ENCODE results near the gene ZNF536.

DNA sequence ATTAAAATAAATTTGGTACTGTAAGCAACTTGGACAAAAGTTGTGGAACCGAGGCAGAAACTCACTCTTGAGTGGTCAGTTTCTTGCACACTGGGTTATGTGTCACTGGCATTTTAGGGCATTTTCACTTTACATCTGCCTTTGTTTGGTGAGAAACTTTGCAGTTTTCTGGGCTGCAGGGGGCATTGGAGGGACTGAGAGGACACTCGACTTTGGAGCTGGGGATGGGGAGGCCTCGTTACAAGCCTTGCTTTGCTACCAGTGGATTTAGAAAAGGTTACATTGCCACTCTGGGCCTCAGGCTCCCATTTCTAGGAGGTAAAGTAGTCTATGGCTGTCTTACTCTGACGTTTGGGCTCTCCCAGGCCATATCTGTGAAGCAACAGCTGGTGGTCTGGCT, 41.9 kb upstream of the ZNF536 start:
- TF ChIP-seq, protein P1, sequence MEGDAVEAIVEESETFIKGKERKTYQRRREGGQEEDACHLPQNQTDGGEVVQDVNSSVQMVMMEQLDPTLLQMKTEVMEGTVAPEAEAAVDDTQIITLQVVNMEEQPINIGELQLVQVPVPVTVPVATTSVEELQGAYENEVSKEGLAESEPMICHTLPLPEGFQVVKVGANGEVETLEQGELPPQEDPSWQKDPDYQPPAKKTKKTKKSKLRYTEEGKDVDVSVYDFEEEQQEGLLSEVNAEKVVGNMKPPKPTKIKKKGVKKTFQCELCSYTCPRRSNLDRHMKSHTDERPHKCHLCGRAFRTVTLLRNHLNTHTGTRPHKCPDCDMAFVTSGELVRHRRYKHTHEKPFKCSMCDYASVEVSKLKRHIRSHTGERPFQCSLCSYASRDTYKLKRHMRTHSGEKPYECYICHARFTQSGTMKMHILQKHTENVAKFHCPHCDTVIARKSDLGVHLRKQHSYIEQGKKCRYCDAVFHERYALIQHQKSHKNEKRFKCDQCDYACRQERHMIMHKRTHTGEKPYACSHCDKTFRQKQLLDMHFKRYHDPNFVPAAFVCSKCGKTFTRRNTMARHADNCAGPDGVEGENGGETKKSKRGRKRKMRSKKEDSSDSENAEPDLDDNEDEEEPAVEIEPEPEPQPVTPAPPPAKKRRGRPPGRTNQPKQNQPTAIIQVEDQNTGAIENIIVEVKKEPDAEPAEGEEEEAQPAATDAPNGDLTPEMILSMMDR (IDR thresholded peaks at IDR 0.05): no peak
- TF ChIP-seq EP300 (IDR thresholded peaks at IDR 0.05) (no peak), POLR2A (IDR thresholded peaks at IDR 0.05) (no peak)

All from tibial nerve (tissue), 4 donors.